HG03354 (cell line): ENCODE measurements around the gene SOCS3.
"Not testable (repeated sequence)": the region's sequence is repeated elsewhere in the genome, so short reads cannot be mapped to it uniquely, and the experiment has no call there.

Experiments
- ATAC-seq: cut with Tn5 transposase; IDR thresholded peaks from one replicate; pipeline ENCODE4 v1.9.1; 2021; ENCODE audit warnings: mild to moderate bottlenecking; ENCODE audit not compliant: unreplicated experiment, poor library complexity, severe bottlenecking

SOCS3 gene

GRCh38 chr17:78338486-78339259 is 21.2 kb downstream of the SOCS3 start:
- ATAC-seq, result no peak

DNA sequence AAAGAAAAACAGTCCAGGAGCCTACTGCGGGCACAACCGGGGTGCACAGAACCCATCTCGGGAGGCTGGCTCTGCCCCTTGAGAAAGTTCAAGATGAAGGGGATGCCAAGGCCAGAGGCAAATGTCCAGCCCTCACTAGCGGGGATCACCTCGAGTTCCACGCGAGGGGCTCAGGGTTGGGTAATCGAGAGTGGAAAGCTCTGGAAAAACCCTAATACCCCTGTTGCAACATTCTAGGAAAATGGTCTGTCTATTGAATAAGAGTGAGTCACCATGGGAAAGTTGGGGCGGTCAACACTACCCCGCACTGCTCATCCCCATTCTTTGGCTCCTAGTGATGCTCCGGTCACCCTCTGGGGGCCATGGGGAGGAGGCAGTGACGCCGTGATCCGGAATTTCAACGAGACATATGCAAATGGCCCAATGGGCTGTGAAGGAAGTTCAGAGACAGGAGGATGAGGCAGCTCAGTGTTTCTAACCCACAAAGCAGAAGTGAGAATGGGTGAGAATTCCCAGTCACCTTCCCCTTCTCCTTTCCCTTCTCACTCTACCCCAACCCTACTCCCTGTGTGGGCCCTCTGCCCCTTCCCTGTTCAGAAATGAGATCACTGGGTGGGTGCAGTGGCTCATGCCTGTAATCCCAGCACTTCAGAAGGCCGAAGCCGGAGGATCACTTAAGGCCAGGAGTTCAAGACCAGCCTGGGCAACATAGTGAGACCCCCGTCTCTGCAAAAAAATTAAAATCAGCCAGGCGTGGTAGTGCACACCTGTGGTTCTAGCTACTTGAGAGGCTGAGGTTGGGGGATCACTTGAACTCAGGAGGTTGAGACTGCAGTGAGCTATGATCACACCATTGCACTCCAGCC is 22.4 kb downstream of the SOCS3 start:
- peak; percentile 58 for ATAC-seq

DNA sequence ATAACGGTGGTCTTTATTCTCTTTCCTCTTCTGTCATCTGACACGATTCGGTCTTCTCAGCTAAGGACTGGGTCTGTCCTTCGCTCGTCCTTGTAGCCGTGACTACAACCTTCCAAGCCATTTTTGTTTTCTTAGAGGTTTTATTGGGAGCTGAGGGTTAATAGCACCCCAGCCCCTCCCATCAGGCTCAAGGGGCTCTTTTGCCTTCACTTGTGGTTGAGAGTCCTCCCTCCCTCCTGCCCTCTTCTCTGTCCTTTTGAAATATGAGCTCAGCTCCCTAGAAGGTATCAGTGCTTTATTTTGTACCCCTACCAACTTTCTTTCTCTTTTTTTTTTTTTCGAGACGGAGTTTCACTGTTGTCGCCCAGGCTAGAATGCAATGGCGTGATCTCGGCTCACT is 24.7 kb downstream of the SOCS3 start:
- no peak for ATAC-seq

DNA sequence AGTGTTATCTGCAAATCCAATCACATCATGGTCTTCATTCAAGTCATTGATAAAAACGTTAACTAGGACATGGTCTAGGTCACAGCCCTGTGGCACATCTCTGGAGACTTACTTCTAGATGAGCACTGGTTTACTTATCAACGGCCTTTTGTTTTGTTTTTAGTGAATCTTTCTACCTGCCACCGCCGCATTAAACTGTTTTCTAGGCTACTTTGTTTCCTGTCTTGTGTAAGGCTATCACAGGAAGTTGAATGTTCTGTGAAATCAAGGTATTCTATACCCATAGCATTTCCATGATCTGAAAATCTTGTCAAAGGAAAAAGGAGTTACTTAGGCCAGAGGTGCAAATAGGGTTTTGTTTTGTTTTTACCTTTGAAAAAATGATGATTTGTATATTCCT is 26.9 kb downstream of the SOCS3 start:
- ATAC-seq, result no peak

- ATAC-seq, result not testable (repeated sequence)
Measured at GRCh38 chr17:78331355-78331754, 28.5 kb downstream of the SOCS3 start.

DNA sequence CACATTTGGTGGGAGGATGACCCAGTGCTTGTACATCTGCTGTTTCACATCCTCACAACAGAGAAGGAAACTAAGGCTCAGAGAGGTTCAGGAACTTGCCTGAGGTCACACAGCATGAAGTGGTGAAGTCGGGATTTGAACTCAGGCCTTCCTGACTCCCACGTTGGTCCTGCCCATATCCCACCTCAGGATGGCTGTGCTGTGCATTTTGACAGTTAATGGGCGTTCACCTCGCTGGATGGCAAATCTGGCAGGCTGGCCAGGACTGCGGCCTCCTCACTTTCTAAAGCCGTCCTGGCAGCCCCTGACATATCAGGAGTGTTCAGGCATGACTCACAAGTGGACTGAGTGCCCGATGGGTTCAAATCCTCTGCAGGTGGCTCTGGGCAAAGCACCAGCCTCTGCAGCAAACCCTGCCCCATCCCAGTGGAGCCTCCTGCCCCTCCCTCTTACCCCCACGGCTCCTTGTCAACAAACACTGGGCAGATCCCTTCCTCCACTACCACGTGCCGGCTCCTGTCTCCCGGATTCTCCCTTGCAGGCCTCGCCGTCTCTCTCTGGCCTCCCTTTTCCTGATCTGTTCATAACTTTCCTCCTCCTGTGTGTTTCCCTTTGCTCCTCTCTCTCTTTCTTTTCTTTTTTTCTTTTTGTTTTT is 29.2 kb downstream of the SOCS3 start:
- no peak for ATAC-seq

DNA sequence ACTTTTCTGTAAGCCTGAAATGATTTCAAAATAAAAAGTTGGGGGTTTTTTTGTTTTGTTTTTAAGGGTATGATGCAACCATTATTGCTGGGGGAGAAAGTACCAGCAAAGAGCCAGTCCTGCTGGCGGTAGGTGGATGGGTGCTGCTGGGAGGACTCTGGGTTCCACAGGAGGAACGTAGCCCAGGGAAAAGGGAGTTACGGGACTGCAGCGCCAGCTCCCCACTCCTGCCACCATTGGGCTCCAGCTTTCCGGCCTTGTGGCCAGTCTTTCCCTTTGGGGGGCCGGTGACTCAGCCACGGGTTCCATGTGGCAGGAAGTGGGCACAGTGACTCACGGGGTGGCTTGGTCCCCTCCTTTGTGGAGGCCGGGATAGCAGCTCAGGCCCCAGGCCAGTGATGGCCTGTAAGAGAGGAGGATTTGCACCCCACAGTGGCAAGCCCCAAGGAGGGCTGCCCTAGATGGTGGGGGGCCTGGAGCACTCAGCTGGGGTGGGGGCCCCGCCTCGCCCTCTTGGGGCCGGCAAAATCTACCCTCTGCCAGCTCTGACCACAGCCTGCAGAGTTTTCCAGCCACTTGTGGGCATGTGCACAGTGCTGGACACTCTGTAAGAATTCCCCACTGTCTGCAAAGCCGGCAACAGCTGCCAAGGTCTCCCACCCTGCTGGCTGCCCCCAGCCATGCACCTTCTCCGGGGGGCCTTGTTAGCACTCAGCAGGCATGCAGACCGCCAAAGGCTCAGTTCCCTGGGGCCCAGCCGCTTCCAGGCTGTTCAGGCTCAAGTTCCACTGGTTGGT is 30.4 kb downstream of the SOCS3 start:
- ATAC-seq, result no peak

DNA sequence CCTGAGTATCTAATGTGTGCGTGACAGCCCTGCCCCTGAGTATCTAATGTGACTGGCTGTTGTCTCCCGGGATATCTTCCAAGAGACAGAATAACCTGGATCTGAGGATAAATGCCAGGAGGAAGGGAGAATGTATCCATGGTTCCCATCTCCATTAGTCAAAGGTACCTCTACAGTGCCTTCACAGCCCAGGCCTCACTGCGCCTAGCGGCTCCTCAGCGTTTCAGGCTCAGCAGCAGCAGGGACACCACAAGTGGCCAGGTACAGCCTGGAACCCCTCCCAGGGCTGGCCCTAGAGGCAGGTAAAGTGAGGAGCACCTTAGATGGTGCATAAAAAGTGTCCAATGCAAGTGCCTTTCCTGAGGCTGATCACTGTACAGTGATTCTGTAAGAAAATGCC is 32.0 kb downstream of the SOCS3 start:
- ATAC-seq, result no peak

DNA sequence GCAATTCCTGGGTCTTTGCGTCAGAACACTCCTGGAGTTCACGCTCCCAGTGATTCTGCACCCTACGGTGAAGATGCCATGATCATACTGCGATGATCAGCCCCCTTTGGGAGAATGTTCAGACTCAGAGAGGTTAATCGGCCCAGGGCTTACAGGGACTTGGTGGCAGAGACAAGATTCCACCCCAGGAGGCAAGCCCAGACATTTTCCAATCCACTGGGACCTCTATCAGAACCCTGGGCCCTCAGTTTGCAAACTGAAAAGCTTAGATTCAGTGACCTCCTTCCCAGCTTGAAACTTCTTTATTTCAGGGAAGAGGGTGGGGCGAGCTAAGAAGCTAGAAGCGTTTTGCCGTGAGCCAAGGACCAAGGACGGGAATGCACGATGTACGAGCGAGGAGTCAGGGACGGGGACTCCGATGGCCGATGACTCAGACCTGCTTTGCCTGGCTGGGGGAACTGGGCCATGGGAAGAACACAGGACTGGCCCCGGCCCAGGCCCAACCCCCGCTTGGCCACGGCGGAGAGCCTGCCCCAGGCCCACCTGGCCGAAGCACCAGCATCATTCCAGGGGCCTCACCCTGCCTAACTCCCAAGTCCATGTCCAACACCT is 34.7 kb downstream of the SOCS3 start:
- no peak for ATAC-seq

GRCh38 chr17:78324391-78325075 is 35.3 kb downstream of the SOCS3 start:
- ATAC-seq, result no peak

DNA sequence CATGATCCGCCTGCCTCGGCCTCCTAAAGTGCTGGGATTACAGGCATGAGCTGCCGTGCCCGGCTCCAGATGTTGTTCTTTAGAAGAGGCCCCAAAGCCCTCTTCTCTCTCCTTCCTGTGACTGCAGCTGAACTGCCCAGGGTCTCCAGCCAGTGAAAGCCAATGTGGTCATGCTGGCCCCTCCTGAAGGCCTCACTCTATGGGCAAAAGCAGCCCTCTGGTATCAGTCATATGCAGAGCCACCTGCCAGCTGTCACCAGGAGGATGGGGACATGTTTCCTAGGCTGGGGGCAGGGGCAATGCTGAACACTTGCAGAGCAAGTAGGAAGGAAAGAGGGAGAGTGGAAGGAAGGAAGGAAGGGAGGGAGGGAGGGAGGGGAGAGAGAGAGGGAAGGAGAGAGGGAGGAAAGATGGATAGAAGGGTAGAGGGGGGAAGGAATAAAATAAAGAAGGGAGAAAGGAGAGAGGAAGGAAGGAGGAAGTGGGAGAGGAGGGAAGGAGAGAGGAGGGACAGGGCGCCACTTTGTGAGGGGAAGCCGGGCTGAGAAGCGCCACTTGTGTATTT is 36.0 kb downstream of the SOCS3 start:
- no peak for ATAC-seq

- ATAC-seq, result no peak
Measured at GRCh38 chr17:78322858-78323455, 36.9 kb downstream of the SOCS3 start.

DNA sequence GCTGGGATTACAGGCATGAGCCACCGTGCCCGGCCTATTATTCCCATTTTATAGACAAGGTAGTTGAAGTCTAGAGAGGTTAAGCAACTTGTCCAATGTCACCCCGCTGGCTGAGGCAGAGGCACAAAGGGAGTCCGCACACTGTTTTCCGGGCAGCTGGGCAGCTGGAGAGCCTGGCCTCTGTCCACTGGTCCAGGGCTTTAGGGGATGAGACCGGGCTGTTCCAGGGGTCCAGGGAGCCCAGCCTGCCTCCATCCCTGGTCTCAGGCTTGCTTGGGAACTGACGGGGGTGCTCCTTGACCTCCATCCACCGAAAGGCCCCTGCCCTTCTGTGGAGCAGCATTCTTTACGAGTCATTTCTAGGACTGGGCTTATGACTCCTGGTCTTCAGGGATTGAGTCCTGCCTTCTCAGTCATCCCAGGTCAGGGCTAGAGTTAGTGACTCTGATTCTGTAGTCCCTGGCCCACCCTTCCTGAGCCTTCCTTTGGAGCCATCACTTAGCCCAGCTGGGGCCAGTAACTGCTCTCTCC is 37.5 kb downstream of the SOCS3 start:
- ATAC-seq, result no peak

GRCh38 chr17:78318843-78319242 is 41.0 kb downstream of the SOCS3 start:
- ATAC-seq, result no peak

GRCh38 chr17:78318407-78318806 is 41.5 kb downstream of the SOCS3 start:
- no peak for ATAC-seq

- ATAC-seq, result no peak
Measured at GRCh38 chr17:78317794-78318400, 42.0 kb downstream of the SOCS3 start.
